ENCODE results near the gene AP2M1. TPM values are rescaled to one million over a fixed set of nuclear protein-coding genes. Genes with fewer than 3 reads are reported as not detected.
A peak's percentile ranks its signal among the peaks of the same experiment; 100 is the strongest.

Gene AP2M1
- total RNA-seq, 6 donors from 2014 or later, result 132 to 280 (median 198) TPM

GRCh38 chr3:184175506-184175905 lies 851 bp downstream of the AP2M1 start:
- peaks cover 29 to 51% (median 38%) of the 10 kb centered on the region in 4 donors for H3K4me1 ChIP-seq
- no peaks in the 10 kb centered on the region for H3K9me3 ChIP-seq
- 14 to 25% methylated on average over 7 to 8 of the region's 8 CpGs for whole genome bisulfite sequencing, 2 donors
- ATAC-seq (ENCODE audit: low FRiP score in 2 of 2), result no peak
- peaks cover 22 to 63% (median 50%) of the 10 kb centered on the region in 4 donors for H3K36me3 ChIP-seq
- no peak for DNase-seq
- no peaks in the 10 kb centered on the region for H3K27me3 ChIP-seq
- peak overlapping the region; percentile 81 to 92 (median 90) for H3K27ac ChIP-seq
- H3K4me3 ChIP-seq, result peak overlapping the region; percentile 63 to 88 (median 82)
- TF ChIP-seq POLR2AphosphoS5 (IDR thresholded peaks at IDR 0.05), result no peak
- TF ChIP-seq POLR2A (IDR thresholded peaks at IDR 0.05), result no peak
- TF ChIP-seq EP300 (IDR thresholded peaks at IDR 0.05), result no peak
- no peak for TF ChIP-seq CTCF (IDR thresholded peaks at IDR 0.05)

GRCh38 chr3:184175981-184176376 lies 1.3 kb downstream of the AP2M1 start:
- H3K27me3 ChIP-seq, result no peaks in the 10 kb centered on the region
- H3K4me3 ChIP-seq, result peak overlapping the region; percentile 29 to 88 (median 71)
- H3K27ac ChIP-seq, result peak overlapping the region; percentile 81 to 92 (median 90)
- no peak for DNase-seq
- H3K9me3 ChIP-seq, result no peaks in the 10 kb centered on the region
- no peak for ATAC-seq (ENCODE audit: low FRiP score in 2 of 2)
- peaks cover 29 to 51% (median 38%) of the 10 kb centered on the region in 4 donors for H3K4me1 ChIP-seq
- TF ChIP-seq POLR2AphosphoS5 (IDR thresholded peaks at IDR 0.05) (no peak), EP300 (IDR thresholded peaks at IDR 0.05) (no peak), CTCF (IDR thresholded peaks at IDR 0.05) (no peak), POLR2A (IDR thresholded peaks at IDR 0.05) (no peak)
- H3K36me3 ChIP-seq, result peaks cover 27 to 63% (median 50%) of the 10 kb centered on the region in 4 donors
- WGBS, 2 donors, result 35 to 41% methylated on average over 3 of the region's 3 CpGs

- 28 to 38% methylated on average over 15 to 19 of the region's 19 CpGs for WGBS, 2 donors
- peak in 1 of 2 donors; percentile 59 for DNase-seq
These were observed 2.0 kb downstream of the AP2M1 start for GRCh38 chr3:184176377-184177330.

GRCh38 chr3:184177331-184177731 lies 2.7 kb downstream of the AP2M1 start:
- Histone ChIP-seq H3K27me3 (no peaks in the 10 kb centered on the region), H3K36me3 (peaks cover 37 to 63% (median 53%) of the 10 kb centered on the region in 4 donors), H3K9me3 (no peaks in the 10 kb centered on the region), H3K4me3 (peak overlapping the region in 2 of 4 donors; percentile 63 to 88), H3K4me1 (peaks cover 29 to 51% (median 38%) of the 10 kb centered on the region in 4 donors), H3K27ac (peak overlapping the region; percentile 81 to 92 (median 90))
- DNase-seq, result no peak
- WGBS, 2 donors, result 32 to 47% methylated on average over 4 of the region's 4 CpGs
- TF ChIP-seq POLR2AphosphoS5 (IDR thresholded peaks at IDR 0.05) (no peak), POLR2A (IDR thresholded peaks at IDR 0.05) (no peak), EP300 (IDR thresholded peaks at IDR 0.05) (no peak), CTCF (IDR thresholded peaks at IDR 0.05) (no peak)
- no peak for ATAC-seq (ENCODE audit: low FRiP score in 2 of 2)

More at GRCh38 chr3:184176377-184177330, 2.0 kb downstream of the AP2M1 start:
- Histone ChIP-seq H3K36me3 (peaks cover 32 to 63% (median 52%) of the 10 kb centered on the region in 4 donors), H3K27ac (peak overlapping the region; percentile 81 to 92 (median 90)), H3K4me3 (peak overlapping the region; percentile 29 to 88 (median 71)), H3K4me1 (peaks cover 29 to 51% (median 38%) of the 10 kb centered on the region in 4 donors), H3K9me3 (no peaks in the 10 kb centered on the region), H3K27me3 (no peaks in the 10 kb centered on the region)
- ATAC-seq (ENCODE audit: low FRiP score in 2 of 2), result peak; percentile 66 to 68
- TF ChIP-seq POLR2A (IDR thresholded peaks at IDR 0.05) (peak in 1 of 4 donors; percentile 39), POLR2AphosphoS5 (IDR thresholded peaks at IDR 0.05) (peak in 1 of 2 donors; percentile 49), EP300 (IDR thresholded peaks at IDR 0.05) (no peak)

- peaks cover 42 to 63% (median 57%) of the 10 kb centered on the region in 4 donors for H3K36me3 ChIP-seq
These were observed 3.2 kb downstream of the AP2M1 start for GRCh38 chr3:184177767-184178306.

More at GRCh38 chr3:184177767-184178306, 3.2 kb downstream of the AP2M1 start:
- Histone ChIP-seq H3K27ac (peak overlapping the region; percentile 81 to 92 (median 90)), H3K4me1 (peaks cover 29 to 51% (median 38%) of the 10 kb centered on the region in 4 donors), H3K4me3 (peak overlapping the region in 1 of 4 donors; percentile 88), H3K9me3 (no peaks in the 10 kb centered on the region), H3K27me3 (no peaks in the 10 kb centered on the region)
- no peak for ATAC-seq (ENCODE audit: low FRiP score in 2 of 2)
- no peak for DNase-seq
- WGBS, 2 donors, result 94 to 95% methylated on average over 13 to 14 of the region's 14 CpGs
- no peak for TF ChIP-seq EP300 (IDR thresholded peaks at IDR 0.05)
- no peak for TF ChIP-seq CTCF (IDR thresholded peaks at IDR 0.05)
- TF ChIP-seq POLR2A (IDR thresholded peaks at IDR 0.05), result no peak
- no peak for TF ChIP-seq POLR2AphosphoS5 (IDR thresholded peaks at IDR 0.05)

All from upper lobe of left lung (tissue), 6 donors.